Endothelial cell of umbilical vein (primary cell): Measurements from ENCODE around the gene MRPS34. TPM values are rescaled to one million over a fixed set of nuclear protein-coding genes. Genes with fewer than 3 reads are reported as not detected.

ENCODE experiments used
- BruUV-seq: library from RNA; stranded (reverse); fragments of 400-500 nt; replicated peaks from 2 replicates; lab custom pipeline; 2021; lab: Mats Ljungman, UMichigan
- CTCF ChIA-PET: fragments of 300-600, 350-600 bp; sonication (Branson Sonifier 250); formaldehyde crosslinking; loops from one replicate; lab custom pipeline; 2021; ENCODE audit warnings: antibody characterized with exemption, inconsistent platforms; lab: Charles Lee
- POLR2A ChIA-PET: fragments of 300-600, 350-600 bp; sonication (Branson Sonifier 250); formaldehyde crosslinking; loops from one replicate; lab custom pipeline; 2021; ENCODE audit warnings: antibody characterized with exemption, inconsistent platforms; lab: Charles Lee
- DNase-seq: peaks from one replicate; pipeline ENCODE4 v3.0.0-alpha.2; 2011; ENCODE audit warnings: low read depth, low spot score
- FAIRE-seq: peaks from 2 replicates; lab custom pipeline; 2011; peaks lifted over from hg19 to GRCh38; lab: Jason Lieb, UNC
- H2AFZ ChIP-seq: 2 replicates; pipeline ENCODE4 v1.6.0; 2012; ENCODE audit warnings: low read depth, low read length, control low read depth, inconsistent platforms
- H3K27ac ChIP-seq: 2 replicates; pipeline ENCODE4 v1.5.1; 2011; ENCODE audit warnings: low read depth, mild to moderate bottlenecking, control low read depth, low read length, moderate library complexity; ENCODE audit not compliant: insufficient read depth
- H3K27me3 ChIP-seq, 2 experiments: 2 replicates each; pipeline versions ENCODE4 v1.6.0 to v1.6.1; 2011; ENCODE audit warnings: low read length in 2 of 2, mixed read lengths in 1 of 2; ENCODE audit not compliant: control insufficient read depth in 2 of 2, insufficient read depth in 2 of 2
- H3K36me3 ChIP-seq, 2 experiments: 2 replicates in 1 of 2; 3 replicates in 1 of 2; pipeline ENCODE4 v1.5.1; 2011; ENCODE audit warnings: low read length in 2 of 2, mild to moderate bottlenecking in 1 of 2, moderate library complexity in 1 of 2; ENCODE audit not compliant: control insufficient read depth in 2 of 2, insufficient read depth in 2 of 2; ENCODE audit errors: extremely low read depth in 1 of 2
- H3K4me1 ChIP-seq: 3 replicates; pipeline ENCODE4 v1.5.1; 2011; ENCODE audit warnings: mild to moderate bottlenecking, low read length; ENCODE audit not compliant: control insufficient read depth, insufficient read depth; ENCODE audit errors: extremely low read depth
- H3K4me2 ChIP-seq: 2 replicates; pipeline ENCODE4 v1.6.1; 2011; ENCODE audit warnings: low read length, control low read depth, mixed read lengths; ENCODE audit not compliant: insufficient read depth
- H3K4me3 ChIP-seq, 3 experiments: fragments of 200-600 bp in 1 of 3; sonication (generic), shearing (Covaris generic) in 1 of 3; replicated peaks in 1 of 3; 2 replicates each; pipeline ENCODE4 v1.5.1; 2011 to 2016; ENCODE audit warnings: control low read depth in 3 of 3, low read length in 3 of 3, mild to moderate bottlenecking in 2 of 3, inconsistent platforms in 1 of 3, low read depth in 1 of 3, moderate library complexity in 1 of 3; ENCODE audit not compliant: insufficient read depth in 1 of 3
- H3K79me2 ChIP-seq: 2 replicates; pipeline ENCODE4 v1.6.0; 2012; ENCODE audit warnings: low read length, inconsistent platforms; ENCODE audit not compliant: control insufficient read depth, insufficient read depth
- H3K9ac ChIP-seq: replicated peaks from 2 replicates; pipeline ENCODE3; 2011; ENCODE audit warnings: low read length, control low read depth; ENCODE audit not compliant: insufficient read depth; ENCODE audit errors: extremely low read depth
- H3K9me1 ChIP-seq: replicated peaks from 3 replicates; pipeline ENCODE4 v1.6.0; 2011; ENCODE audit warnings: mild to moderate bottlenecking, low read length; ENCODE audit not compliant: control insufficient read depth, insufficient read depth; ENCODE audit errors: extremely low read depth
- H3K9me3 ChIP-seq: replicated peaks from 2 replicates; pipeline ENCODE4 v1.5.1; 2012; ENCODE audit warnings: low read length, inconsistent platforms; ENCODE audit not compliant: control insufficient read depth, insufficient read depth
- H4K20me1 ChIP-seq: replicated peaks from 2 replicates; pipeline ENCODE3; 2011; ENCODE audit warnings: mild to moderate bottlenecking, low read length; ENCODE audit not compliant: control insufficient read depth, insufficient read depth; ENCODE audit errors: extremely low read depth
- FOS ChIP-seq: IDR thresholded peaks from 2 replicates; pipeline ENCODE4 v1.6.1; 2011; ENCODE audit warnings: mild to moderate bottlenecking, low read length, moderate library complexity, borderline replicate concordance; ENCODE audit not compliant: insufficient read depth
- JUN ChIP-seq: IDR thresholded peaks from 2 replicates; pipeline ENCODE4 v1.6.1; 2011; ENCODE audit warnings: borderline replicate concordance, low read depth; ENCODE audit not compliant: insufficient read length, insufficient read depth
- MYC ChIP-seq: IDR thresholded peaks from one replicate; pipeline ENCODE4 v1.6.1; 2011; ENCODE audit warnings: mild to moderate bottlenecking, low read depth, low read length
- POLR2A ChIP-seq: IDR thresholded peaks from 2 replicates; pipeline ENCODE4 v1.6.1; 2012; ENCODE audit warnings: low read depth, mild to moderate bottlenecking, control low read depth, low read length
- dilution Hi-C: fragments of 300-500 bp; cut with MboI; formaldehyde crosslinking; loops from one replicate; pipeline ENCODE4 v1.15.0; 2019; ENCODE audit warnings: low sequenced_read_pairs; ENCODE audit not compliant: extremely low pct_ligation_motif_present
- intact Hi-C: fragments of 100-400 bp; cut with micrococcal nuclease; formaldehyde crosslinking; loops from one replicate; pipeline ENCODE4 v1.10.0; 2022
- polyA plus RNA-seq, 4 experiments: library from polyadenylated mRNA; depleted of rRNA in 3 of 4; stranded (reverse) in 3 of 4; unstranded in 1 of 4; fragments of >200 nt; gene quantifications; 2 replicates each; pipeline versions ENCODE4 v1.2.1 to v1.2.3, GENCODE V29; 2011 to 2012; ENCODE audit warnings: missing spikeins in 1 of 4
- total RNA-seq: library from RNA; stranded (reverse); gene quantifications from 2 replicates; pipeline ENCODE4 v1.2.3, GENCODE V29; 2021

The MRPS34 gene
- total and polyA plus RNA-seq, 2 donors (not counting 3 experiments of a cell fraction or from before 2014, with no cell fraction given) = 82.1 to 102 TPM

DNA sequence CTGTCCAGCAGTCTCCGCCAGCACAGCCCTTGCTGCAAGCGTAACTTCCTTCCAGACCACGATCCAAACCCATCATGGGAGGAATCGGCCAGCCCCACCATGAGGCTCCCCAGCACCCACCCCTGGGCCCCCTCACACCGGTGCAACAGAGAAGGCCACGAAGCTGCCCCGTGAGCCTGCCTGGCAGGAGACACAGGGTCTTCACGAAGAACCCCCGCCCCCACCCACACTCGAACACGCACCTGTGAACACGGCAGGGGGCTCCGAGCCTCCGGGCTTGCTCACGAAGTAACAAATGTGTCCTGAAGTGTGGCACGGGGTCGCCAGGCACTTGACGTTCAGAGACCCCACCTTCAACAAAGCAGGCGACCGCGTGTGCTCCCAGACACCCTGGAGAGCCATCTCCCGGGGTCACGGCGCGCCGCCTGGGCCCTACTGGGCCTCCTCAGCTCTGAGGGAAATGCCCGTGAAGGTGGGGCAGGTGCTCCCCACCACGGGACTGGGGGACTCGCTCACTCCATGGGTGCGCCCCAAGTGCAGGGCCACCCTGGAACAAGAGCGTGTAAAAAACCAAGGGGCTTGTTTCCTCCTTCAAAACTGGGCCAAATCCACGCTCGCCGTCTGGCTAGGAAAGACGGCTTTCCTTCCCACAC is 46.1 kb upstream of the MRPS34 start:
- no peaks in the 10 kb centered on the region for H3K9me1 ChIP-seq
- no peak overlapping the region for H3K27ac ChIP-seq
- FAIRE-seq = no peak
- ChIA-PET CTCF (no interaction called here), POLR2A (no interaction called here)
- H3K4me3 ChIP-seq = no peak overlapping the region
- no peak overlapping the region for H2AFZ ChIP-seq
- H3K9ac ChIP-seq = no peak overlapping the region
- BruUV-seq = no TSS peak
- no peak overlapping the region for H3K4me2 ChIP-seq
- dilution Hi-C loops (no loop called here), intact Hi-C loops (no loop called here)
- TF ChIP-seq MYC (no peak), FOS (no peak)
- H4K20me1 ChIP-seq = no peaks in the 10 kb centered on the region
- DNase-seq = no peak
- H3K4me1 ChIP-seq = no peaks in the 10 kb centered on the region
- no peaks in the 10 kb centered on the region for H3K9me3 ChIP-seq
- H3K79me2 ChIP-seq = no peaks in the 10 kb centered on the region
- no peaks in the 10 kb centered on the region for H3K27me3 ChIP-seq
- peaks cover 0 to 36% of the 10 kb centered on the region in 2 experiments for H3K36me3 ChIP-seq

- BruUV-seq = no TSS peak
Measured at GRCh38 chr16:1818204-1818872, 45.4 kb upstream of the MRPS34 start.

More at GRCh38 chr16:1818204-1818872, 45.4 kb upstream of the MRPS34 start:
- intact Hi-C loops = no loop called here
- H3K27me3 ChIP-seq = no peaks in the 10 kb centered on the region
- FAIRE-seq = no peak
- no peaks in the 10 kb centered on the region for H4K20me1 ChIP-seq
- TF ChIP-seq JUN = no peak
- no peak for TF ChIP-seq POLR2A
- H3K9ac ChIP-seq = no peak overlapping the region
- H3K4me2 ChIP-seq = no peak overlapping the region
- H3K4me3 ChIP-seq = no peak overlapping the region
- ChIA-PET CTCF (no interaction called here), POLR2A (no interaction called here)
- no peak for DNase-seq
- H3K27ac ChIP-seq = no peak overlapping the region
- peaks cover 0 to 39% of the 10 kb centered on the region in 2 experiments for H3K36me3 ChIP-seq
- no peak overlapping the region for H2AFZ ChIP-seq
- no peaks in the 10 kb centered on the region for H3K79me2 ChIP-seq
- H3K9me3 ChIP-seq = no peaks in the 10 kb centered on the region
- dilution Hi-C loops = no loop called here
- no peaks in the 10 kb centered on the region for H3K9me1 ChIP-seq
- no peaks in the 10 kb centered on the region for H3K4me1 ChIP-seq
